Muscle layer of colon (tissue), 2 donors: ENCODE data around the gene RUVBL1.
"Not testable (repeated sequence)": the region's sequence is repeated elsewhere in the genome, so short reads cannot be mapped to it uniquely, and the experiment has no call there.

Experiments used
- H3K27ac ChIP-seq: one replicate; pipeline ENCODE4 v1.7.0; 2013; ENCODE audit warnings: low read depth, mild to moderate bottlenecking, low read length, moderate library complexity
- H3K27me3 ChIP-seq, 2 donors: one replicate each; pipeline ENCODE4 v1.7.0; 2013; ENCODE audit warnings: low read length in 2 of 2, mild to moderate bottlenecking in 2 of 2; ENCODE audit not compliant: insufficient read depth in 2 of 2, control insufficient read depth in 1 of 2
- H3K36me3 ChIP-seq: one replicate; pipeline ENCODE4 v1.7.0; 2013; ENCODE audit warnings: mild to moderate bottlenecking, low read length; ENCODE audit not compliant: insufficient read depth
- H3K4me1 ChIP-seq: one replicate; pipeline ENCODE4 v1.7.0; 2013; ENCODE audit warnings: mild to moderate bottlenecking, low read length; ENCODE audit not compliant: insufficient read depth
- H3K4me3 ChIP-seq, 2 donors: one replicate each; pipeline ENCODE4 v1.7.0; 2013; ENCODE audit warnings: low read length in 2 of 2, low read depth in 1 of 2, mild to moderate bottlenecking in 1 of 2, moderate library complexity in 1 of 2
- H3K9ac ChIP-seq: one replicate; pipeline ENCODE4 v1.7.0; 2013; ENCODE audit warnings: low read length
- H3K9me3 ChIP-seq: one replicate; pipeline ENCODE4 v1.7.0; 2013; ENCODE audit warnings: mild to moderate bottlenecking, low read length
- donor health status: abdominal sarcoma.
- donor health status: Adenocarcinoma of cecum.

Gene RUVBL1

DNA sequence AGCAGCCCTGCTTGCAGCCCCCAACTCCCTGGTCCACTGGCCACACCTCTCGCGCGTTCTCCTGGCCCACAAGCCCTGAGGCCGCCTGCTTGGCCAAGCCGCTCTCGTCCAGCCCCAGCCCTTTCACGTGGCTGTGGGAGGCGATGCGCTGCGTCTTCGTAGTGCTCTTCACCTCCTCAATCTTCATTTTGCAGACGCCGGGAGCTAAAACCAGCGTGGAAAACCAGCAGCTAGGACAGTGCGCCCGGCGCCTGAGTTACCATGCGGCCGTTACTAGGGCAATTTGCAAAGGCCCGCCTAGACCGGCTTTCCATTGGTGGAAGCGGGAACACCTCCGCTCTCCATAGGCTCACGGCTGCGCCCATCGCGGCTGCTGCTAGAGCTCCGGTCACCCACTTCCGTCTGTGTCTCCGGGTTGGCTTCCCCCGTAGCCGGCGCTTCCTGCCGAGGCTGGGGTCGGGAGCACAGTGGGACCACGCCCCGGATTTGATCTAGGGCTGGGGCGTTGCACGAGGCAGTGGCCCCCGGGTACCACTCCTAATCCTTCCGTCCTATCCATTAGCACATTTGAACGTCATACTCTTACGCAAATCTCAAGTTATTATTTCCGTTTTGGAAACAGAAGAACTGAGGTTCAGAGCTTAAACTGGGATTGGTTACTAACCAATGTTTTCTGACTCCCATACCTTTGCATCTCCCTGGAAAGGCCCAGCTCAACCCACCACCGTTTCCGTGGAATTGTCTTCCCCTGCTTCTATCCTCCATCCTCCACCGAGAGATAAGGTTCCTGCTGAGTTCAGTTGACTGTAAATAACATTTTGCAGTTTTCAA lies at the start of gene RUVBL1:
Gene RUVBL1, minus strand, starts transcription at position 275 of the 831 bp plus-strand sequence. Its CDS starts 88 bp downstream, at position 187.
- H3K9ac ChIP-seq: peak within 1 kb of the TSS; percentile 57
- H3K36me3 ChIP-seq: no peaks in the 10 kb centered on the region
- peak within 1 kb of the TSS; percentile 72 to 91 for H3K4me3 ChIP-seq
- H3K4me1 ChIP-seq: peaks cover 11% of the 10 kb centered on the region
- no peaks in the 10 kb centered on the region for H3K9me3 ChIP-seq
- no peaks in the 10 kb centered on the region for H3K27me3 ChIP-seq
- H3K27ac ChIP-seq: peak within 1 kb of the TSS; percentile 92

DNA sequence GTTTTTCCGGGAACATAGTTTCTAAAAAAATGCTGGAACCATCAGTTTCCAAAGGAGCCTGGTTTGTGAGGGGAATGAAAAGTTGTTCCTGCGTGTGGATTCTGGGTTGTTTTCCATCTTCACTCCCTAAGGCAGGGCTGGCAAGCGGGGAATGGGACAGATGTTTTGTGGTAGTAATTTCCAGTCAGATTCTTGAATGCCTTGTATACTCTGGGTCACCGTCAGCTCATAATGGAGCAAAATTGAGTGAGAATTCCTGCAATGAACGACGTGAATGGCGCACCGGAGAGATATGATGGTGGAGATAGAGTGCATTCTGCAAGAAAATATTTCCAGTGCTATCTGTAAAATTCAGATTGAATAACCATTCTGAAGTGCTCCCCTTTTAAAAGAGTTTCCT lies 49.6 kb upstream of the RUVBL1 start:
- Histone ChIP-seq H3K4me3 (no peak overlapping the region), H3K36me3 (no peaks in the 10 kb centered on the region), H3K9me3 (no peaks in the 10 kb centered on the region), H3K27ac (no peak overlapping the region), H3K9ac (no peak overlapping the region), H3K4me1 (peaks cover 6% of the 10 kb centered on the region), H3K27me3 (no peaks in the 10 kb centered on the region)

DNA sequence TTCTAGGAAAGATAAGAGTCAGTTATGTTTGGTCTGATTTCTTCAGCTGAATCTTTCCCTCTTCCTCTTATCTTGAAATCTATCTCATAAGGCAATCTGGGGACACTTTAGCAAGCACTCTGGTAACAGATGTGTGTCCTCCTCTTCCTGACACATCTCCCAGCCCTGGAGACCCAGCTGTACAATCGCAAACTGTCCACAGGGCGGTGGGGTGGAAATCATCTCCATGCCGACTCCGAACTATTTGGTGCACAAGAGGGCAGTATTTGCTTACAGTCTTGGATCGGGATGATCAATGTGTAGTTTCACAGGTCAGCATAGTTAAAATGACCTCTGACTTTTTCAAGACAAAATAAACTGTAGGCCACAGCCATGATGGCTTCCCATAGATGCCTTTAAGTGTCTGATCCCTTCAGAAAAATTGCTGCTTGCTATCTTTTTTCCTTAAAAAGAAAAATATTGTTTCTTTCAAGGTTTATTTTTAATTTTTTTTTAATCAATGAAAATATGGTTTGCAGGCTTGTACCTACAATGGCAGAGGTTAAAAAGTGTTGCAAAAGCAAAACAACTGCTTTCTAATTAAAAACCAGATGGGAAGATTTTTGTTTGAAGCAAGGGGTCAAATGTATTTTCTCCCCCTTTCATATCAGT lies 47.4 kb upstream of the RUVBL1 start:
- H3K9me3 ChIP-seq: no peaks in the 10 kb centered on the region
- no peaks in the 10 kb centered on the region for H3K27me3 ChIP-seq
- H3K4me3 ChIP-seq: no peak overlapping the region
- no peak overlapping the region for H3K9ac ChIP-seq
- H3K36me3 ChIP-seq: peaks cover 3% of the 10 kb centered on the region
- H3K27ac ChIP-seq: no peak overlapping the region
- H3K4me1 ChIP-seq: peaks cover 6% of the 10 kb centered on the region

DNA sequence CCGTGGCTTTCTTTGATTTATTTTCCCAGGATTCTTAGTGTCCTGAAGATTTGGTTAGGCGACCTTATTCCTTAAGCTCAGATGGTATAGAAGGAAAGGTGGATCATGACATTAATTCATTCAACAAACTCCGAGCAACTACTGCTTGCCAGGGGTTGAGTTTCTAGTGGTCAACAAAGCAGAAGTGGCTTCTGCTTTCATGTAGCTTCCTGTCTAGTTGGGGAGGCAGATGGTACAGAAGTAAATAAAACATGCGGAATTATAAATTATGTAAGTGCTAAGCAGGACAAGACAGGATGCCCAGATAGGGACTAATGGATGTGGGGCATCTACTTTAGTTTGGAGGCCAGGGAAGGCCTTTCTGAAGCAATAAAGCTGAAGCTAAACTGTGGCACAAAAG lies 45.2 kb upstream of the RUVBL1 start:
- Histone ChIP-seq H3K36me3 (peaks cover 3% of the 10 kb centered on the region), H3K27ac (no peak overlapping the region), H3K27me3 (no peaks in the 10 kb centered on the region), H3K9me3 (no peaks in the 10 kb centered on the region), H3K4me1 (no peaks in the 10 kb centered on the region), H3K4me3 (no peak overlapping the region), H3K9ac (no peak overlapping the region)

GRCh38 chr3:128167973-128168674 lies 44.5 kb upstream of the RUVBL1 start:
- H3K9ac ChIP-seq: no peak overlapping the region
- no peak overlapping the region for H3K27ac ChIP-seq
- H3K27me3 ChIP-seq: no peaks in the 10 kb centered on the region
- H3K4me3 ChIP-seq: no peak overlapping the region
- no peaks in the 10 kb centered on the region for H3K9me3 ChIP-seq
- peaks cover 3% of the 10 kb centered on the region for H3K36me3 ChIP-seq
- no peaks in the 10 kb centered on the region for H3K4me1 ChIP-seq

DNA sequence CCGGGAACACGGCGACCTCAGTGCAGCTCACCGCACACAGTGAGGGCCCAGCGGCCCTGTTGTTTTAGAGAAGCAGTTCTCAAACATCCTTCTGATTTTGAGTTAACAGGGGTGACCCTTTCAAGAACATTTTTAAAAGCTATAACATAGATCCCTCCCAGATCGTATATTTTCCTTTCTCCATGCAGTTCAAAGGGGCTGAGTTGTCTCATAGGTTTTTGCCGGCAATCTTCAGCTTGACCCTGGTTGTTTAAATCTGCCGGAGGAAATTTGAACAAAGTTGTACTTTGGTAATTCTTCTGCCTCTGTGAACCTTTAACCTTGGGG lies 44.0 kb upstream of the RUVBL1 start:
- H3K36me3 ChIP-seq: peaks cover 5% of the 10 kb centered on the region
- no peak overlapping the region for H3K9ac ChIP-seq
- H3K27me3 ChIP-seq: no peaks in the 10 kb centered on the region
- H3K4me1 ChIP-seq: no peaks in the 10 kb centered on the region
- no peaks in the 10 kb centered on the region for H3K9me3 ChIP-seq
- H3K4me3 ChIP-seq: no peak overlapping the region
- H3K27ac ChIP-seq: no peak overlapping the region

- Histone ChIP-seq H3K27me3 (no peaks in the 10 kb centered on the region), H3K9ac (no peak overlapping the region), H3K27ac (no peak overlapping the region), H3K36me3 (peaks cover 11% of the 10 kb centered on the region), H3K4me3 (no peak overlapping the region), H3K9me3 (no peaks in the 10 kb centered on the region), H3K4me1 (no peaks in the 10 kb centered on the region)
Observed at GRCh38 chr3:128166971-128167453, 43.4 kb upstream of the RUVBL1 start.

GRCh38 chr3:128163432-128163831 lies 39.8 kb upstream of the RUVBL1 start:
- H3K9ac ChIP-seq: no peak overlapping the region
- peaks cover 11% of the 10 kb centered on the region for H3K36me3 ChIP-seq
- no peaks in the 10 kb centered on the region for H3K9me3 ChIP-seq
- no peak overlapping the region for H3K4me3 ChIP-seq
- no peak overlapping the region for H3K27ac ChIP-seq
- no peaks in the 10 kb centered on the region for H3K27me3 ChIP-seq
- no peaks in the 10 kb centered on the region for H3K4me1 ChIP-seq

- Histone ChIP-seq H3K9ac (no peak overlapping the region), H3K36me3 (peaks cover 8% of the 10 kb centered on the region), H3K27ac (no peak overlapping the region), H3K4me3 (no peak overlapping the region), H3K27me3 (no peaks in the 10 kb centered on the region), H3K9me3 (no peaks in the 10 kb centered on the region), H3K4me1 (no peaks in the 10 kb centered on the region)
Observed at GRCh38 chr3:128160661-128161060, 37.0 kb upstream of the RUVBL1 start.

DNA sequence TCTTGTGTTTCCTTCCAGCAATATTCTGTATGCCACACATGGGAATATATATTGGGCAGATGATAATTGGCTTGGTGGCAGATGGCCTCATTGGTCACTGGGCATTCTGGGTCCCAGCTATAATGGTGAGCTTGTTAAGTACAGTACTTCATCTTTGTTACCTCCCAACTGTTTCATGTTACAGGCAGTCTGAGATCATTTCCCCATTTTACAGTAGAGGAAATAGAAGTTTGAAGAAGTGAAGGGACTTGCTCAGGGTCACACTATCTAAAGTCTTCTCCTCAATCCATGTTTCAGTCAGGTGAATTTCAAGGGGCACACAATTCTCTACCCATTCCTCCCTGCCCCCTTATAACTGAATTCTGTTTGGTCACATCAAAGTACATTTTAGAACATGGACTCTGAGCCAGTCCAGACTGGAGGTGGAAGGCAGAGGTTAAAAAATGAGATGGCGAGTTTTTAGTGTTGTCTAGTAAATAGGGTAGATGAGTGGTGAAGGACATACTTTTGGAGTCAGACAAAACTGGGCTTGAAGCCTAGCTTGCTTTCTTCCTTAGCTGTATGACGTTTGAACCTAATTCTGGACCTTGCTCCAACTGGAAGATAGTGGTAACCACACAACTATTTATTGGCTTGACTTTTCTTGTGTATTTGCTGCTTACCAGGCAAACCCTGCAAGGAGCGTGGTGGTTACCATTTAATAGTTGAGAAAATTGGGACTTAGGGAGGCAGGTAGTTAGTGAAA lies 32.2 kb upstream of the RUVBL1 start:
- Histone ChIP-seq H3K4me1 (peaks cover 7% of the 10 kb centered on the region), H3K9me3 (no peaks in the 10 kb centered on the region), H3K4me3 (no peak overlapping the region), H3K9ac (no peak overlapping the region), H3K36me3 (no peaks in the 10 kb centered on the region), H3K27me3 (no peaks in the 10 kb centered on the region), H3K27ac (no peak overlapping the region)

GRCh38 chr3:128154354-128154753 lies 30.7 kb upstream of the RUVBL1 start:
- H3K9ac ChIP-seq: peak overlapping the region; percentile 53
- H3K4me1 ChIP-seq, H3K36me3 ChIP-seq, H3K27me3 ChIP-seq, H3K9me3 ChIP-seq: not testable (repeated sequence)
- peak overlapping the region in 1 of 2 donors; percentile 63 for H3K4me3 ChIP-seq
- H3K27ac ChIP-seq: peak overlapping the region; percentile 82
